K562 (cell line): ENCODE results near the gene PDIA2. TPM values are rescaled to one million over a fixed set of nuclear protein-coding genes. Genes with fewer than 3 reads are reported as not detected.

Experiments
- ATAC-seq: fragments of 200-7000 bp; cut with Tn5 transposase; 3 replicates; pipeline ENCODE4 v1.9.1; 2020; ENCODE audit warnings: moderate library complexity
- BruUV-seq: library from RNA; stranded (reverse); fragments of 400-500 nt; replicated peaks from 2 replicates; lab custom pipeline; 2021; lab: Mats Ljungman, UMichigan
- CTCF ChIA-PET: fragments of 300-600 bp; formaldehyde crosslinking; extraction: SDS; loops from one replicate; lab custom pipeline; 2021; ENCODE audit warnings: low intra/inter-chr PET ratio; lab: Yijun Ruan, JAX
- POLR2A ChIA-PET: fragments of 300-600, 350-650 bp; sonication (Branson Sonifier 250); formaldehyde crosslinking; extraction: SDS; loops from one replicate; lab custom pipeline; 2021; ENCODE audit warnings: antibody characterized with exemption, inconsistent platforms; lab: Yijun Ruan, JAX
- DNase-seq, 4 experiments: peaks; one replicate each; pipeline versions ENCODE4 v3.0.0 to v3.0.0-alpha.2; 2011 to 2018; ENCODE audit warnings: low spot score in 3 of 4, mixed read lengths in 3 of 4; ENCODE audit errors: extremely low read depth in 1 of 4
- FAIRE-seq: peaks from 2 replicates; lab custom pipeline; 2011; peaks lifted over from hg19 to GRCh38; lab: Jason Lieb, UNC
- H2AFZ ChIP-seq: 2 replicates; pipeline ENCODE4 v1.6.0; 2011; ENCODE audit warnings: low read depth, low read length, control low read depth, inconsistent platforms
- H3K27ac ChIP-seq: fragments of 200-600 bp; 3 replicates; pipeline ENCODE4 v1.8.0; 2011; ENCODE audit warnings: low read depth, mild to moderate bottlenecking, control low read depth, inconsistent platforms, low read length, moderate library complexity, mixed read lengths; ENCODE audit errors: extremely low read depth
- H3K27me3 ChIP-seq, 2 experiments: fragments of 300-600 bp in 1 of 2; 2 replicates in 1 of 2; 3 replicates in 1 of 2; pipeline versions ENCODE4 v1.6.0 to v1.8.0; 2011; ENCODE audit warnings: inconsistent platforms in 2 of 2, low read length in 2 of 2, mild to moderate bottlenecking in 1 of 2, mixed read lengths in 1 of 2, moderate library complexity in 1 of 2; ENCODE audit not compliant: control insufficient read depth in 2 of 2, insufficient read depth in 2 of 2
- H3K36me3 ChIP-seq: fragments of 300-600 bp; 3 replicates; pipeline ENCODE4 v1.8.0; 2011; ENCODE audit warnings: mild to moderate bottlenecking, low read length, inconsistent platforms; ENCODE audit not compliant: control insufficient read depth, insufficient read depth
- H3K4me1 ChIP-seq, 2 experiments: fragments of 200-600 bp in 1 of 2; replicated peaks in 1 of 2; 2 replicates in 1 of 2; 3 replicates in 1 of 2; pipeline versions ENCODE4 v1.5.1 to v1.8.0; 2011; ENCODE audit warnings: inconsistent platforms in 2 of 2, low read length in 2 of 2, mild to moderate bottlenecking in 1 of 2, mixed read lengths in 1 of 2, moderate library complexity in 1 of 2; ENCODE audit not compliant: control insufficient read depth in 2 of 2, insufficient read depth in 2 of 2
- H3K4me2 ChIP-seq: 2 replicates; pipeline ENCODE4 v1.6.1; 2011; ENCODE audit warnings: low read length, control low read depth, inconsistent platforms, mixed read lengths; ENCODE audit not compliant: insufficient read depth
- H3K4me3 ChIP-seq: fragments of 200-600 bp; sonication (generic), shearing (Covaris generic); 2 replicates; pipeline ENCODE4 v1.5.1; 2016; ENCODE audit warnings: control low read depth, inconsistent platforms
- H3K79me2 ChIP-seq: fragments of 200-600 bp; 3 replicates; pipeline ENCODE4 v1.8.0; 2011; ENCODE audit warnings: low read length, inconsistent platforms; ENCODE audit not compliant: control insufficient read depth, insufficient read depth
- H3K9ac ChIP-seq, 2 experiments: 2 replicates each; pipeline versions ENCODE4 v1.6.0 to v1.6.1; 2011; ENCODE audit warnings: low read depth in 2 of 2, low read length in 2 of 2, control low read depth in 1 of 2, inconsistent platforms in 1 of 2, mild to moderate bottlenecking in 1 of 2, mixed read lengths in 1 of 2; ENCODE audit not compliant: insufficient read depth in 1 of 2
- H3K9me1 ChIP-seq: one replicate; pipeline ENCODE4 v1.6.0; 2011; ENCODE audit warnings: inconsistent platforms, mild to moderate bottlenecking, low read length, moderate library complexity; ENCODE audit not compliant: control insufficient read depth, insufficient read depth
- H3K9me3 ChIP-seq: replicated peaks from 2 replicates; pipeline ENCODE4 v1.5.1; 2011; ENCODE audit warnings: low read depth, low read length, inconsistent platforms; ENCODE audit not compliant: control insufficient read depth, insufficient read depth
- H4K20me1 ChIP-seq: replicated peaks from 2 replicates; pipeline ENCODE4 v1.6.1; 2011; ENCODE audit warnings: low read length, inconsistent platforms, mixed read lengths; ENCODE audit not compliant: control insufficient read depth, insufficient read depth
- HDAC8 ChIP-seq: fragments of 450-650 bp; IDR thresholded peaks from 2 replicates; pipeline ENCODE4 v1.6.1; 2016; ENCODE audit warnings: mild to moderate bottlenecking, missing genetic modification characterization, moderate library complexity, missing compliant biosample characterization
- HIVEP1 ChIP-seq: fragments of 250-450 bp; sonication (Bioruptor Pico); IDR thresholded peaks from 2 replicates; pipeline ENCODE4 v1.4.0; 2020; ENCODE audit warnings: mild to moderate bottlenecking
- MBD2 ChIP-seq: sonication (generic); IDR thresholded peaks from 2 replicates; pipeline ENCODE4 v1.6.1; 2016; ENCODE audit warnings: low read depth, borderline replicate concordance
- MEF2A ChIP-seq: IDR thresholded peaks from 2 replicates; pipeline ENCODE4 v1.6.1; 2011; ENCODE audit warnings: low read depth, mild to moderate bottlenecking, low read length, moderate library complexity; ENCODE audit not compliant: control insufficient read depth
- POLR2AphosphoS5 ChIP-seq: IDR thresholded peaks from 2 replicates; pipeline ENCODE4 v1.6.1; 2011; ENCODE audit warnings: mild to moderate bottlenecking, low read depth, low read length, moderate library complexity; ENCODE audit not compliant: control insufficient read depth, insufficient read depth
- THRAP3 ChIP-seq: fragments of 450-650 bp; IDR thresholded peaks from 2 replicates; pipeline ENCODE4 v1.6.1; 2016; ENCODE audit warnings: mild to moderate bottlenecking, inconsistent platforms, borderline replicate concordance
- WGBS: fragments of 100-300 bp; shearing (Covaris generic); methylation state at CpG from one replicate; pipeline ENCODE4 v1.1.6; 2016; ENCODE audit warnings: low coverage, mixed read lengths; ENCODE audit not compliant: insufficient coverage; ENCODE audit errors: missing lambda C conversion rate; 5-methylcytosine and 5-hydroxymethylcytosine counted together
- in situ Hi-C: fragments of 300-500 bp; cut with MboI; formaldehyde crosslinking; loops from 4 replicates; pipeline ENCODE4 v1.15.0; 2018; ENCODE audit warnings: inconsistent platforms, mixed read lengths
- intact Hi-C: fragments of 100-400 bp; cut with micrococcal nuclease; formaldehyde crosslinking; loops from 2 replicates; pipeline ENCODE4 v1.14.2; 2022
- polyA plus RNA-seq, 8 experiments: library from polyadenylated mRNA; depleted of rRNA in 4 of 8; stranded (reverse) in 5 of 8; unstranded in 3 of 8; fragments of >200 nt; fragmentation: Nextera tagmentation in 2 of 8; fragmentation: Illumina TruSeq in 1 of 8; extraction: Ambion mirVana in 2 of 8; extraction: Trizol in 1 of 8; gene quantifications; 2 replicates each; pipeline versions ENCODE4 v1.2.1 to v1.2.3, GENCODE V29; 2011 to 2014; ENCODE audit warnings: inconsistent platforms in 1 of 8, missing spikeins in 1 of 8
- total RNA-seq, 7 experiments: library from RNA; depleted of rRNA in 6 of 7; stranded (reverse); fragments of >200 nt in 6 of 7; fragmentation: Illumina TruSeq in 2 of 7; extraction: Trizol in 2 of 7; gene quantifications; 2 replicates each; pipeline versions ENCODE4 v1.2.1 to v1.2.3, GENCODE V29; 2011 to 2021; ENCODE audit warnings: low replicate concordance in 1 of 7
- TF ChIP-seq, protein P1 (sequence below): fragments of 200-800 bp; sonication (Bioruptor generic); IDR thresholded peaks from 2 replicates; pipeline ENCODE4 v1.6.1; 2016; ENCODE audit warnings: missing genetic modification characterization, missing compliant biosample characterization
- TF ChIP-seq, protein P2 (sequence below): fragments of 250-450 bp; sonication (Bioruptor Pico); IDR thresholded peaks from 2 replicates; pipeline ENCODE4 v1.4.0; 2020; ENCODE audit warnings: mild to moderate bottlenecking, moderate library complexity, borderline replicate concordance

PDIA2 gene
- total and polyA plus RNA-seq, 9 of the 15 experiments (the other 6 are each of a cell fraction or from before 2014, with no cell fraction given): 0.13 to 0.92 (median 0.23) TPM; not detected in 4

DNA sequence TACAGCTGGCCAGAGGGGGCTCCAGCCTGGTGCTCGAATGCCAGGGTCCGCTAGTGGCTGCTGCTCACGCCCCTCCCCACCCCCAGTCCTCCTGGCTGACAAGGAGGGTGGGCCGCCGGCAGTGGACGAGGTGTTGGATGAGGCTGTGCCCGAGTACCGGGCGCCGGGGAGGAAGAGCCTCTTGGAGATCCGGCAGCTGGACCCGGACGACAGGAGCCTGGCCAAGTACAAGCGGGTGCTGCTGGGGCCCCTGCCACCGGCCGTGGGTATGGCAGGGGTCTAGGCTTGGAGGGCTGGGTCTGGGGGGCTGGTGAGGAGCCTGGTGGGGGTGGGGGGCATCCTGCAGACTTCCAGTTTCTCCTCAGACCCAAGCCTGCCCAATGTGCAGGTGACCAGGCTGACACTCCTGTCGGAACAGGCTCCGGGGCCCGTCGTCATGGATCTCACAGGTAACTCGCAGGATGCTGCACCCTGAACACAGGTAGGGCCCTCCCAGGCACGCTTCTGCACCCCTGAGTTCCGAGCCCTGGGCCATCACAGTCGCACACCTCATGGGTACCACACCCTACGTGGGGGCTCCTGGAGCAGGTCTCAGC, 1.2 kb upstream of the PDIA2 start:
- POLR2A ChIA-PET: no interaction called here

More for the DNA sequence above, 1.2 kb upstream of the PDIA2 start:
- peaks cover 0 to 59% of the 10 kb centered on the region in 2 experiments; a peak in 2 of 5 replicates for H3K4me1 ChIP-seq
- no peak overlapping the region; a peak in 1 of 4 replicates for H3K9ac ChIP-seq
- FAIRE-seq (no peak), ATAC-seq (no peak), DNase-seq (no peak)
- no peak overlapping the region for H3K4me2 ChIP-seq
- no peaks in the 10 kb centered on the region for H3K9me3 ChIP-seq
- H3K27ac ChIP-seq: no peak overlapping the region
- H3K36me3 ChIP-seq: peaks cover 2% of the 10 kb centered on the region; the same call in 1 of the 3 replicates
- CTCF ChIA-PET: no interaction called here
- no peaks in the 10 kb centered on the region for H3K9me1 ChIP-seq
- no TSS peak for BruUV-seq
- intact Hi-C loops (no loop called here), in situ Hi-C loops (no loop called here)
- 58% methylated on average over 19 of the region's 25 CpGs for WGBS
- no peaks in the 10 kb centered on the region for H3K27me3 ChIP-seq
- TF ChIP-seq THRAP3: no peak
- TF ChIP-seq, protein P1, sequence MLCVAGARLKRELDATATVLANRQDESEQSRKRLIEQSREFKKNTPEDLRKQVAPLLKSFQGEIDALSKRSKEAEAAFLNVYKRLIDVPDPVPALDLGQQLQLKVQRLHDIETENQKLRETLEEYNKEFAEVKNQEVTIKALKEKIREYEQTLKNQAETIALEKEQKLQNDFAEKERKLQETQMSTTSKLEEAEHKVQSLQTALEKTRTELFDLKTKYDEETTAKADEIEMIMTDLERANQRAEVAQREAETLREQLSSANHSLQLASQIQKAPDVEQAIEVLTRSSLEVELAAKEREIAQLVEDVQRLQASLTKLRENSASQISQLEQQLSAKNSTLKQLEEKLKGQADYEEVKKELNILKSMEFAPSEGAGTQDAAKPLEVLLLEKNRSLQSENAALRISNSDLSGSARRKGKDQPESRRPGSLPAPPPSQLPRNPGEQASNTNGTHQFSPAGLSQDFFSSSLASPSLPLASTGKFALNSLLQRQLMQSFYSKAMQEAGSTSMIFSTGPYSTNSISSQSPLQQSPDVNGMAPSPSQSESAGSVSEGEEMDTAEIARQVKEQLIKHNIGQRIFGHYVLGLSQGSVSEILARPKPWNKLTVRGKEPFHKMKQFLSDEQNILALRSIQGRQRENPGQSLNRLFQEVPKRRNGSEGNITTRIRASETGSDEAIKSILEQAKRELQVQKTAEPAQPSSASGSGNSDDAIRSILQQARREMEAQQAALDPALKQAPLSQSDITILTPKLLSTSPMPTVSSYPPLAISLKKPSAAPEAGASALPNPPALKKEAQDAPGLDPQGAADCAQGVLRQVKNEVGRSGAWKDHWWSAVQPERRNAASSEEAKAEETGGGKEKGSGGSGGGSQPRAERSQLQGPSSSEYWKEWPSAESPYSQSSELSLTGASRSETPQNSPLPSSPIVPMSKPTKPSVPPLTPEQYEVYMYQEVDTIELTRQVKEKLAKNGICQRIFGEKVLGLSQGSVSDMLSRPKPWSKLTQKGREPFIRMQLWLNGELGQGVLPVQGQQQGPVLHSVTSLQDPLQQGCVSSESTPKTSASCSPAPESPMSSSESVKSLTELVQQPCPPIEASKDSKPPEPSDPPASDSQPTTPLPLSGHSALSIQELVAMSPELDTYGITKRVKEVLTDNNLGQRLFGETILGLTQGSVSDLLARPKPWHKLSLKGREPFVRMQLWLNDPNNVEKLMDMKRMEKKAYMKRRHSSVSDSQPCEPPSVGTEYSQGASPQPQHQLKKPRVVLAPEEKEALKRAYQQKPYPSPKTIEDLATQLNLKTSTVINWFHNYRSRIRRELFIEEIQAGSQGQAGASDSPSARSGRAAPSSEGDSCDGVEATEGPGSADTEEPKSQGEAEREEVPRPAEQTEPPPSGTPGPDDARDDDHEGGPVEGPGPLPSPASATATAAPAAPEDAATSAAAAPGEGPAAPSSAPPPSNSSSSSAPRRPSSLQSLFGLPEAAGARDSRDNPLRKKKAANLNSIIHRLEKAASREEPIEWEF (CRISPR knock-in tag): no peak
- TF ChIP-seq MEF2A: no peak
- no peak for TF ChIP-seq MBD2
- no peak for TF ChIP-seq HDAC8 (tag)
- TF ChIP-seq POLR2AphosphoS5: no peak
- no peak for TF ChIP-seq HIVEP1 (CRISPR knock-in tag)
- TF ChIP-seq, protein P2, sequence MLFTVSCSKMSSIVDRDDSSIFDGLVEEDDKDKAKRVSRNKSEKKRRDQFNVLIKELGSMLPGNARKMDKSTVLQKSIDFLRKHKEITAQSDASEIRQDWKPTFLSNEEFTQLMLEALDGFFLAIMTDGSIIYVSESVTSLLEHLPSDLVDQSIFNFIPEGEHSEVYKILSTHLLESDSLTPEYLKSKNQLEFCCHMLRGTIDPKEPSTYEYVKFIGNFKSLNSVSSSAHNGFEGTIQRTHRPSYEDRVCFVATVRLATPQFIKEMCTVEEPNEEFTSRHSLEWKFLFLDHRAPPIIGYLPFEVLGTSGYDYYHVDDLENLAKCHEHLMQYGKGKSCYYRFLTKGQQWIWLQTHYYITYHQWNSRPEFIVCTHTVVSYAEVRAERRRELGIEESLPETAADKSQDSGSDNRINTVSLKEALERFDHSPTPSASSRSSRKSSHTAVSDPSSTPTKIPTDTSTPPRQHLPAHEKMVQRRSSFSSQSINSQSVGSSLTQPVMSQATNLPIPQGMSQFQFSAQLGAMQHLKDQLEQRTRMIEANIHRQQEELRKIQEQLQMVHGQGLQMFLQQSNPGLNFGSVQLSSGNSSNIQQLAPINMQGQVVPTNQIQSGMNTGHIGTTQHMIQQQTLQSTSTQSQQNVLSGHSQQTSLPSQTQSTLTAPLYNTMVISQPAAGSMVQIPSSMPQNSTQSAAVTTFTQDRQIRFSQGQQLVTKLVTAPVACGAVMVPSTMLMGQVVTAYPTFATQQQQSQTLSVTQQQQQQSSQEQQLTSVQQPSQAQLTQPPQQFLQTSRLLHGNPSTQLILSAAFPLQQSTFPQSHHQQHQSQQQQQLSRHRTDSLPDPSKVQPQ (CRISPR knock-in tag): no peak
- no peak overlapping the region for H3K4me3 ChIP-seq
- no peaks in the 10 kb centered on the region for H4K20me1 ChIP-seq
- no peaks in the 10 kb centered on the region for H3K79me2 ChIP-seq
- H2AFZ ChIP-seq: no peak overlapping the region
